ENCODE results near the gene REPIN1.

Gene REPIN1

DNA sequence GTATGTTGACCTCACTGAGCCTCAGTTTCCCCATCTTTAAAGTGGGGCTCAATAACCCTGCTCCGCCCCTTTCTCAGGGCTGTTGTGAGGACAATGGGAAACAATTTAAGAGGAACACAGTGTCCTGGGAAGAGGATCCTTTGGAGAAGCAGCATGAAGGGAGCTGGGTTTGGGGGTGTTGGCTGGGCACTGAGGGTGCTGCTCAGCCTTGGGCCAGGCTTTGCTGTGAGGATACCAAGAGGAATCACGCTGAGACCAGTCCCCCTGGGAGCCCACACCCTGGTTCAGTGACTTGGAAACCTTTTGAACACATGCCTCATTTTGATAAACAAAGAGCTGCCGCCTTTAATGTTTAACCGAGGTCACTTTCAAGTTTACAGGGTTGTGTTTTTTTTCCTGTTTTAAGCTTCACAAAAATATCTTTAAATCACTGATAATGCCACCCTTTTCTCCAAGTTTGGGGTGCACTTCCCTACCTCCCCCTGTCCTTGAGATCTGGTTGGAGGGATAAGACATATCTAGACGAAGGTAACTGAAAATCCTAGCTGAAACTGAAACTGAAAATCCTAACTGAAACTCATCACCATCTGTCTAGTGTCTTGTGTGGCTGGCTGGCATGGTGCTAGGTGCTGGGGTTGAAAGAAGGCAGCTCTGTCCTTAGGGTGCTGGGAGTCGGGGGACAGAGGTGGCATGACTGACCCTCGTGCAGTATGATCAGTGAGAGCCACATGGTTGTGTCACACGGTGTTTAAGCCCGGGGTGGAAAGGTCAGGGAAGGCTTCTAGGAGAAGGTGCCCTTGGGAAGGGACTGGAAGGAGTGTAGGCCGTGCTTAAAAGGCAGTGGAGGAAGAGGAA is 38.2 kb downstream of the REPIN1 start:
- Histone ChIP-seq H3K36me3 (ENCODE audit: low read length) (no peaks in the 10 kb centered on the region), H3F3A (ENCODE audit: insufficient read depth) (no peaks in the 10 kb centered on the region), H4K20me1 (ENCODE audit: low read depth, low read length) (no peaks in the 10 kb centered on the region), H3K4me3 (ENCODE audit: insufficient read depth, low read length, poor library complexity, severe bottlenecking) (no peak overlapping the region), H3K79me2 (ENCODE audit: insufficient read depth, low read length) (no peaks in the 10 kb centered on the region), H3K9me2 (replicated peaks; ENCODE audit: insufficient read depth, low read length) (no peaks in the 10 kb centered on the region), H3K9me3 (ENCODE audit: insufficient read depth, low read length) (no peaks in the 10 kb centered on the region), H3K4me2 (ENCODE audit: low read depth, low read length, poor library complexity, severe bottlenecking) (peak overlapping the region; percentile 41), H3K9ac (ENCODE audit: low read length) (no peak overlapping the region), H2AFZ (ENCODE audit: low read depth, low read length, severe bottlenecking) (peak overlapping the region; percentile 3), H3K27ac (ENCODE audit: low read depth, low read length) (no peak overlapping the region), H3K27me3 (ENCODE audit: low read length) (no peaks in the 10 kb centered on the region)
- TF ChIP-seq EZH2phosphoT487 (conservative IDR thresholded peaks at IDR 0.05; ENCODE audit: low read length) (no peak), CTCF (IDR thresholded peaks at IDR 0.05; ENCODE audit: insufficient read depth, low read length, poor library complexity, severe bottlenecking) (no peak)

GRCh38 chr7:150407588-150408392 is 39.2 kb downstream of the REPIN1 start:
- no peaks in the 10 kb centered on the region for H4K20me1 ChIP-seq (ENCODE audit: low read depth, low read length)
- no peak overlapping the region for H2AFZ ChIP-seq (ENCODE audit: low read depth, low read length, severe bottlenecking)
- H3K79me2 ChIP-seq (ENCODE audit: insufficient read depth, low read length), result no peaks in the 10 kb centered on the region
- H3K4me2 ChIP-seq (ENCODE audit: low read depth, low read length, poor library complexity, severe bottlenecking), result no peak overlapping the region
- no peaks in the 10 kb centered on the region for H3K9me3 ChIP-seq (ENCODE audit: insufficient read depth, low read length)
- H3K4me3 ChIP-seq (ENCODE audit: insufficient read depth, low read length, poor library complexity, severe bottlenecking), result no peak overlapping the region
- H3K27ac ChIP-seq (ENCODE audit: low read depth, low read length), result no peak overlapping the region
- no peaks in the 10 kb centered on the region for H3F3A ChIP-seq (ENCODE audit: insufficient read depth)
- H3K36me3 ChIP-seq (ENCODE audit: low read length), result no peaks in the 10 kb centered on the region
- H3K9me2 ChIP-seq (replicated peaks; ENCODE audit: insufficient read depth, low read length), result no peaks in the 10 kb centered on the region
- TF ChIP-seq CTCF (IDR thresholded peaks at IDR 0.05; ENCODE audit: insufficient read depth, low read length, poor library complexity, severe bottlenecking), result no peak
- no peak for TF ChIP-seq EZH2phosphoT487 (conservative IDR thresholded peaks at IDR 0.05; ENCODE audit: low read length)
- H3K27me3 ChIP-seq (ENCODE audit: low read length), result no peaks in the 10 kb centered on the region
- H3K9ac ChIP-seq (ENCODE audit: low read length), result no peak overlapping the region

- TF ChIP-seq EZH2phosphoT487 (conservative IDR thresholded peaks at IDR 0.05; ENCODE audit: low read length), result no peak
- no peak overlapping the region for H2AFZ ChIP-seq (ENCODE audit: low read depth, low read length, severe bottlenecking)
- no peaks in the 10 kb centered on the region for H3K9me3 ChIP-seq (ENCODE audit: insufficient read depth, low read length)
- H4K20me1 ChIP-seq (ENCODE audit: low read depth, low read length), result no peaks in the 10 kb centered on the region
- no peaks in the 10 kb centered on the region for H3K27me3 ChIP-seq (ENCODE audit: low read length)
- H3K9ac ChIP-seq (ENCODE audit: low read length), result no peak overlapping the region
- H3K36me3 ChIP-seq (ENCODE audit: low read length), result no peaks in the 10 kb centered on the region
- no peaks in the 10 kb centered on the region for H3K9me2 ChIP-seq (replicated peaks; ENCODE audit: insufficient read depth, low read length)
- H3K4me2 ChIP-seq (ENCODE audit: low read depth, low read length, poor library complexity, severe bottlenecking), result no peak overlapping the region
- no peak overlapping the region for H3K27ac ChIP-seq (ENCODE audit: low read depth, low read length)
- no peak overlapping the region for H3K4me3 ChIP-seq (ENCODE audit: insufficient read depth, low read length, poor library complexity, severe bottlenecking)
- no peaks in the 10 kb centered on the region for H3F3A ChIP-seq (ENCODE audit: insufficient read depth)
- no peaks in the 10 kb centered on the region for H3K79me2 ChIP-seq (ENCODE audit: insufficient read depth, low read length)
Measured at GRCh38 chr7:150408393-150409299, 40.0 kb downstream of the REPIN1 start.

Data from SU-DHL-6 (cell line).